ENCODE results near the gene NDUFA8. TPM values are rescaled to one million over a fixed set of nuclear protein-coding genes. Genes with fewer than 3 reads are reported as not detected.

NDUFA8 gene
- total and polyA plus RNA-seq, 2 of the 4 experiments (the other 2 are of a cell fraction): 45.2 to 98.1 TPM

DNA sequence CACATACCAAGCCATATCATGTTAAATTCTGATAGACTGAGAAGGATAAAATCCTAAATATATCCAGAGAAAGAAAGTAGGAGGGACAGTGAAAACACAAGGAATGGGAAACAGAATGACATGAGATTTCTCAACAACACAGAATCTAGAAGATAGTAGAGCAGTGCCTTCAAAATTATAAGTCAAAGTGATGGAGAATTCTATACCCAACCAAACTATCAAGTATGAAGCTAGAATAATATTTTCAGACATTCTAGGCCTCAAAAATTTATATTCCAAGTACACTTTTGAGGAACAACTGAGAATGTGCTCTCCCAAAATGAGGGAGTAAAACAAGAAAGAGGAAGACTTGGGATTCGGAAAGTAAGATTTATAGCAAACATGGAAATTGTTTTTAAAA is 55.6 kb downstream of the NDUFA8 start:
- Histone ChIP-seq H4K91ac (ENCODE audit: insufficient read depth, low read depth, low read length) (no peak overlapping the region), H3K9me1 (ENCODE audit: insufficient read depth, low read length) (no peaks in the 10 kb centered on the region), H3K9me3 (ENCODE audit: control insufficient read depth, insufficient read depth, low read length) (no peaks in the 10 kb centered on the region), H2AK9ac (replicated peaks; ENCODE audit: low read depth, low read length, poor library complexity) (no peak overlapping the region), H2BK120ac (ENCODE audit: low read depth, low read length) (no peak overlapping the region), H3K23ac (ENCODE audit: low read depth, low read length) (no peak overlapping the region), H3K56ac (ENCODE audit: extremely low read depth, insufficient read depth, low read length) (no peak overlapping the region), H3K4ac (ENCODE audit: low read depth, low read length) (no peak overlapping the region), H3K14ac (replicated peaks; ENCODE audit: low read depth, low read length) (no peak overlapping the region), H4K8ac (ENCODE audit: low read depth in 2 of 2, low read length in 2 of 2) (no peak overlapping the region), H4K20me1 (ENCODE audit: insufficient read depth, low read length) (no peaks in the 10 kb centered on the region), H3K18ac (ENCODE audit: low read depth, low read length) (no peak overlapping the region), H3K4me1 (ENCODE audit: control insufficient read depth, insufficient read depth, low read length) (peaks cover 12% of the 10 kb centered on the region; the same call in 1 of the 2 replicates), H3K4me3 (ENCODE audit: insufficient read depth, low read depth, low read length) (no peak overlapping the region), H3K27me3 (ENCODE audit: control insufficient read depth, insufficient read depth, low read length) (peaks cover 6% of the 10 kb centered on the region), H3K79me1 (ENCODE audit: low read depth in 1 of 2, low read length in 2 of 2) (no peaks in the 10 kb centered on the region), H4K5ac (ENCODE audit: low read depth, low read length) (no peak overlapping the region), H3K9ac (ENCODE audit: low read depth, low read length) (no peak overlapping the region), H3K27ac (ENCODE audit: insufficient read depth, low read length) (no peak overlapping the region), H2BK15ac (ENCODE audit: low read depth, low read length) (no peak overlapping the region), H2BK5ac (ENCODE audit: low read depth, low read length, poor library complexity, severe bottlenecking) (no peak overlapping the region), H3K36me3 (ENCODE audit: control insufficient read depth, insufficient read depth, low read length) (no peaks in the 10 kb centered on the region), H2AK5ac (ENCODE audit: low read depth, low read length) (no peak overlapping the region), H2AFZ (replicated peaks; ENCODE audit: low read length, poor library complexity) (no peak overlapping the region), H3K4me2 (ENCODE audit: low read depth, low read length) (no peak overlapping the region), H2BK20ac (ENCODE audit: low read depth, low read length) (no peak overlapping the region)
- DNase-seq (no peak), ATAC-seq (ENCODE audit: low read depth) (no peak)
- BruUV-seq (replicated peaks): no TSS peak
- dilution Hi-C loops (cut with HindIII; ENCODE audit: low sequenced_read_pairs, unreplicated experiment) (no loop called here), in situ Hi-C loops (cut with MboI; ENCODE audit: low sequenced_read_pairs) (no loop called here), intact Hi-C loops (cut with micrococcal nuclease) (no loop called here)
- TF ChIP-seq CTCF (conservative IDR thresholded peaks at IDR 0.05; ENCODE audit: low read depth, low read length): no peak
- TF ChIP-seq MAZ (IDR thresholded peaks at IDR 0.05; ENCODE audit: borderline replicate concordance, low read depth, low read length): no peak
- no peak for TF ChIP-seq BHLHE40 (IDR thresholded peaks at IDR 0.05; ENCODE audit: low read depth, low read length)
- no peak for TF ChIP-seq CHD1 (IDR thresholded peaks at IDR 0.05; ENCODE audit: low read depth, low read length)
- TF ChIP-seq, protein P1, sequence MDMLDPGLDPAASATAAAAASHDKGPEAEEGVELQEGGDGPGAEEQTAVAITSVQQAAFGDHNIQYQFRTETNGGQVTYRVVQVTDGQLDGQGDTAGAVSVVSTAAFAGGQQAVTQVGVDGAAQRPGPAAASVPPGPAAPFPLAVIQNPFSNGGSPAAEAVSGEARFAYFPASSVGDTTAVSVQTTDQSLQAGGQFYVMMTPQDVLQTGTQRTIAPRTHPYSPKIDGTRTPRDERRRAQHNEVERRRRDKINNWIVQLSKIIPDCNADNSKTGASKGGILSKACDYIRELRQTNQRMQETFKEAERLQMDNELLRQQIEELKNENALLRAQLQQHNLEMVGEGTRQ (IDR thresholded peaks at IDR 0.05; ENCODE audit: low read depth, low read length): no peak
- no peak for TF ChIP-seq RCOR1 (IDR thresholded peaks at IDR 0.05; ENCODE audit: insufficient replicate concordance, low read length)
- TF ChIP-seq SMC3 (IDR thresholded peaks at IDR 0.05; ENCODE audit: low read depth, low read length): no peak
- no peak for TF ChIP-seq NFE2L2 (IDR thresholded peaks at IDR 0.05; ENCODE audit: low read depth, low read length)
- TF ChIP-seq POLR2A (IDR thresholded peaks at IDR 0.05; ENCODE audit: low read depth, low read length): no peak
- TF ChIP-seq FOS (IDR thresholded peaks at IDR 0.05; ENCODE audit: low read depth, low read length): no peak
- no peak for TF ChIP-seq ELK1 (IDR thresholded peaks at IDR 0.05; ENCODE audit: borderline replicate concordance, low read depth, low read length)
- no peak for TF ChIP-seq RFX5 (IDR thresholded peaks at IDR 0.05; ENCODE audit: low read depth, low read length)
- POLR2A ChIA-PET (ENCODE audit: unreplicated experiment): no interaction called here
- CTCF ChIA-PET: interaction anchor here (0.6 kb wide), 1 partner anchor 343 kb away, joined by 3 read pairs; no protein-coding TSS in a partner anchor
- no CpG with 5 or more reads among the region's 1 CpG for WGBS, 2 experiments (ENCODE audit: extremely low coverage in 2 of 2, insufficient read length in 1 of 2)

Data from IMR-90 (cell line).